Limb (tissue), 2 donors: ENCODE data around the gene ACTG1.
"Not testable (repeated sequence)": the region's sequence is repeated elsewhere in the genome, so short reads cannot be mapped to it uniquely, and the experiment has no call there.

Experiments used
- DNase-seq, 2 donors: peaks; one replicate each; pipeline ENCODE4 v3.0.0-alpha.2; 2016; ENCODE audit errors: extremely low spot score in 2 of 2

Gene ACTG1

GRCh38 chr17:81533339-81534141, 20.9 kb upstream of the ACTG1 start:
- no peak for DNase-seq

DNA sequence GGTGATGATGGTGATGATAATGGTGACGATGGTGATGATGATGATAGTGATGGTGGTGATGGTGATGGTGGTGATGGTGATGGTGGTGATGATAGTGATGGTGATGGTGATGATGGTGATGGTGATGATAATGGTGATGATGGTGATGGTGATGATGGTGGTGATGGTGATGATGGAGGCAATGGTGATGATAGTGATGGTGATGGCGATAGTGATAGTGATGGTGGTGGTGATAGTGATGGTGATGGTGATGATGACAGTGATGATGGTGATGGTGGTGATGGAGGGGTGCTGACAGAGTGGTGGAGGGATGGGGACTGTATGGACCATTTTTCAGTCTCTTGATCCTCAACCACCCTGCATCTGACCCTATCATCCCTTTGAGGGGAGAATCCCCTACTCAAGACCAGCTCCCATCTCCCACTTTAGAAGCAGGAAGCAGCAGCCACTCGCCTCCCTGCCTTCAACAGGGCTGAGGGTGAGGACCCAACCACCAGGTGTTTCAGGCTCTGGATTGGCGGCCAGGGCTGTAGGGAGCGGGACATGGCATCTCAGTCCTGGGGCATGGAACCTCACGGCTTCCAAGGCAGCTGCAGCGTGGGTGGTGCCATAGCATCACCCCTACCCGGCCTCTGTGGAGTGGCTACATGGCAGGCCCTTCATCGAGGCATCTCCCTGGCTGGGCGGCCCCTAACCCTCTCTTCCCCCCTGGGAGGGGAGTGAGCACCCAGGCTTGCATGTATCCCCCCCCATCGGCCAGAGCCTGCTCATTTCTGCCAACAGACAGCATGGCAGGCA, 20.1 kb upstream of the ACTG1 start:
- DNase-seq: no peak

GRCh38 chr17:81531998-81532404, 19.4 kb upstream of the ACTG1 start:
- DNase-seq: not testable (repeated sequence)

GRCh38 chr17:81531013-81531412, 18.4 kb upstream of the ACTG1 start:
- not testable (repeated sequence) for DNase-seq

GRCh38 chr17:81529437-81529803, 16.8 kb upstream of the ACTG1 start:
- DNase-seq: no peak

- DNase-seq: no peak
Observed at GRCh38 chr17:81528651-81529436, 16.2 kb upstream of the ACTG1 start.

GRCh38 chr17:81528384-81528650, 15.7 kb upstream of the ACTG1 start:
- DNase-seq: no peak

DNA sequence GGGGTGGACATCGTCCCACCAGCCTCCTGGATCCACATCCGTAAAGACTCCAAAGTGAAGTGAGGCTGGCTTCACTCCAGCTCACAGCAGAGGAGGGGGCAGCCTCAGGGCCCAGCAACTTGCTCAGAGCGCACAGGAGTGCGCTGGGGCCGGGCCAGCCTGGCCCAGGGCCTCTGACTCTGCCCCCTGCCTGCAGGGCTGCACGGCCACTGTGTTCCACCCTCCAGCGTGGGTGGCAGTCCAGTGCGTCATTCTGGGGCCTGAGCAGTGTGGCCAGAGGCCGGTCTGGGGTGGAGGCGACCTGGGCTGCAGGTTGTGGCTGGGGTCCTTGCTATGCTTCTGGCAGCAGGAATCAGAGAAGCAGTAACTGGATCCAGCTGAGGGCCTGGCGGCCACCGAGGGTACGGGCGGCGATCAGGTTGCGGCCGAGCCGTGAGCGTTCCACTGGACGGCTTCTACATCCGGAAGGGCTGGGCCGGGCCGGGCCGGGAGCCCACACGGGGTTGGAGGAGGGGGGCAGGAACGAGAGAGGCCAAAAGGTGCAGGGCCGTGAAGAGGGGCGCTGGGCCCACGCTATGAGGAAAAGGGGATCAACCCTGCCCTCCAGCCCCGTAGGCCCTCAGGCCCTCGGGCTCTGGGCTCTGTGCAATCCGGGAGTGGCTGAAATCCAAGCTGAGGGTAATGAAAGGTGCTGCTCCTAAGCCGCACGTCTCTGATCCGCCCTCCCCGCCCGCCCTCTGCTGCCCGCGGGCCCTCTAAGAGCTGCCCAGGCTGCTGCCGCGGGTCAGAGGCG, 15.2 kb upstream of the ACTG1 start, which contains the start of gene FSCN2:
FSCN2 (plus strand) TSS at position 787 of the 793 bp plus-strand sequence. CDS start 155 bp downstream, outside the sequence.
- DNase-seq: no peak

DNA sequence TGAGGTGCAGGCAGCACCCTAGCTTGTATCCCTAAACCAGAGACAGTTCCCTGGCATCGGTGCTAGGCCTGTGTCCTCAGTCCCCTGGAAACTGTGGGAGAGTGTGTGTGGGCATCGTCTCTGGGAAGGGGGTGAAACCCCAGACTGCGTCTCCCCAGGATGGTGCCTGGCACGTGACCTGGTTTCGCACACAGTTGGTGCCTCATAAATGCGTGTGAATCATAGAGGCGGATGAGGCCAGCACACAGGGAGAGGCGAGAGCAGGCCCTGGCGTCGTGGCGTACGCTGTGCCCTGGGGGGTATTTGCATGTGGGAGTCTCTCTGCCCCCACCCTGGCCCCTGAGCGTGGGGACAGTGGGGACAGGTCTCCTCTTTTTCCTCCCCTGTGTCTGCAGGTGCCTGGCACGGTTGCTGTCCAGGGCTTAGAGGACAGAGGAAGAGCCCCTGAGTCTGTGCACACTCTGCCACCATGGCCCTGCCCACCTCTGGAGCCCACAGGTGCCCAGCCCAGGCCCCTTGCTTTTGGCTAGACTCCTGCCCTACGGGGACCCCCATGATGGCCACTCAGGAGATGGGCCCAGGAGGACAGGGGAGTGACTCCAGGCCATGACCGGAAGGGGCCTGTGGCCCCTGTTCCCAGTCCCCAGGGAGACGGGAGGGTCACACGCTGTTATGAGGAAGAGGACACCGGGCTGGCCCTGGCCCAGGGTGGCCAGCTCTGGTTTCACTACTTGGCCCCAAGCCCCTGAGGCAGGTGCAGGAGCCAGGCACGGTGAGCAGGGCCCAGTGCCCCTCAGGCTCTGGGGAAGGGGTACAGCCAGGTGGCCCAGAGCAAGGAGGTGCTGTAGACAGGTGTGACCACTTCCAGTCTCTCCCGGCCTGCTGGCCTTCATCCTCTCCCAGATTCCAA, 14.3 kb upstream of the ACTG1 start:
- DNase-seq: no peak

GRCh38 chr17:81524865-81525159, 12.2 kb upstream of the ACTG1 start:
- no peak for DNase-seq

DNA sequence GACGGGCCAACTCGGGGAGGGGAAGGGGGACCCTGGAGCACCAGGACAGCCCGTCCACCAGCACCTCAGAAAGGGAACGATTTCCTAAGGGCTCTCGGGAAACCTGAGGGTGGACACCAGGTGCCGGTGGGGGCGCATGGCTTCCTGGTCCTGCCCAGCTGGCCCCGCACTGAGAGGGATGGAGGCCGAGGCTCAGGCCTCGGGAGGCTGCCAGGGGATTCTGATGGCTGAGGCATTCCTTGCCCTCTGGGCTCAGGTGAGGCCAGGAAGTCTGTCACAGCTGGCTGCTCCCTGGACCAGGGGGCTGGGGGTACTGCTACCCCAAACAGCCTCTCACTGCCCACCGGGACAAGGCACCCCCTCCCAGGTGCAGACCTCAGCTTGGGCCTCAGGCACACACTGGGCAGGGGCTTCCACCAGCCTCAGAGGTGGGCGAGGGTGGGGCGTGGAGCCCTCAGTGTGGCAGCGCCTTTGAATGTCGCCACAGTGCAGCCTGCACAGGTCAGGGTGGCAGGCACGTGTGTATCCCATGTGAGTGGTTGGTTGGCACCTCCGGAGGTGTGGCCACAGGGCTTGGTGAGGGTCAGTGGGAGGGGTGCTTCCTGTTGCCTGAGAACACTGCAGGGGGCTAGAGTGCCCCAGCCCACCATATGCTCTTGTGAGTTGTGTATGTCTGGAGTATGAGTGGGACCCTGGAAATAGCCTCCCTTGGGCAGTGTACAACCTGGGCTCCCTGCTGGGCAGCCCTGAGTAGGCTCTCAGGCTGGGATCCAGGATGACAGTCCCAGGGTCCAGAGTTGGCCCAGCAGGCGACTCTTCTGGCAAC, 11.7 kb upstream of the ACTG1 start:
- DNase-seq: no peak

GRCh38 chr17:81523402-81524038, 10.9 kb upstream of the ACTG1 start:
- peak in 1 of 2 donors; percentile 75 for DNase-seq

- peak; percentile 60 to 79 for DNase-seq
Observed at GRCh38 chr17:81522491-81523401, 10.1 kb upstream of the ACTG1 start.

DNA sequence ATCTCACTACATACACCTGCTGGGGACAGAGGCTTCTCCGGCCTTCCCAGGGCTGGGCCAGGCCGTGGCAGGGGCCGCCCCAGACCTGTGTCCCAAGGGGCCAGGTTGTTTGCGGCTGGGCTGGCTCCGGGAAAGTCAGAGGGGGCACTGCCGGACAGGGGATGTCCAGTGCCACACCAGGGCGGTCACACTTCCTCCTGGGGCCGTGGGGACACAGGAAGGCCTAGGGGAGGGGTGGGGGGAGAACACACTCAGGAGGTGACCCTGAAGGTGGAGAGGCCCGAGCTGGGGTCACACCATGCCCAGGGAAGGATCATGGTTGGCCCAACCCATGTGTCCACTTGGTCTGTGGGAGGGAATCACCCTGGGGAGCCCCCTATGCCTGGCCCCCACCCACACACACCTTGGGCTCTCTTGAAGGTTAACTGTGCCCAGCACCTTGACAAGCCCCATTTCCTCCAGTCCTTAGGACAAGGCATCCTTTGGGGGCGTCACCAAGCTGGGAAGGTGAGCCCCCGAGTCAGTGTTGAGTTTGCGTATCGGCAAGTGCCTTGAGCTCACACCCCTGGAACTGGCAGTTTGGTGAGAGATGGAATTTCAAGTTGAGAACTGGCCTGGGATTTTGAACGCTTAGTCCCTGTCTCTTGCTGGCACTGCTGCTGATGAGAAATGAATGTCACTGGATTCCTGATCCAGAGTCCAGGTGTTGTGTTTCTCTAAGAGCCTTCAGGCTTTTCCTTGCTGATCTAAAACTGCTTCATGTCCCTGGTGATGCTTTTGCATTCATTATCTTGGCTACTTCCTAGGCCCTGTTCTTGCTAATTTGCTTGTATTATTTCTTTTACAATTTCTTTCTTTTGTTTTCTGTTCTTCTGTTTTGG, 7.7 kb upstream of the ACTG1 start:
- peak in 1 of 2 donors; percentile 31 for DNase-seq

DNA sequence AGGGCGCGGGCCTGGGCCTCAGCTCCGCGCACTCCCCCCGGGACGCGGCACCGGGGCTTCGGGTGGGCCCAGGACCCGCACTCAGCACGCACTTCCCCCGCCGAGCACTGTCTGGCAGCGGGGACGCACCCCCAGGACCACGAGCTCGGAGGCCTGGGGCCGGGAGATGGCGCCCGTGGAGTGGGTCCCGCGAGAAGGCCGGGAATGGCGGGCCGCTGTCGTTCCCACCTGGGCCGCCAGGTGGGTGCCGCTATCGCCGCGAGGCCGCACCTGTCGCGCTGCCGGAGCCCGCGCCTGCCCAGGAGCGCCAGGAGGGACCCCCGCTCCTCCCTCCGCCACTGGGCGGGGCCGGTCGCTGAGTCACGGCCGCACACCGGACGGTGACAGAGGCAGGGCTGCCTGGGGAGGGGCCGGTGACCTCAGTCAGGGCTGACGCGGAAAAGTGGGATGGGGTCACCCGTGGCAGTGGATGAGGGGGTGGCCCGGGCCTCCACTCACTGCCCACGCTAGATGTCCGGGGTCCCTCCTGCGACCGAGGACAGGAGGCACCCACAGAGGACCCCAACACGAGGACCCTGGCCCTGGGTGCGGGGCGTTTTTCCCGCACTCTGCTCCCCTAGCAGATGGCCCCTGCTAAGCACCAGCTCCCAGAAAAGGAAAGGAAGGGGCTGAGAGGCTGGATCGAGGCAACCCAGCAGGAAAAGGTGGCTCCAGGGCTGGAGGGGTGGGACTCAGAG, 6.9 kb upstream of the ACTG1 start:
- DNase-seq: peak in 1 of 2 donors; percentile 65

DNA sequence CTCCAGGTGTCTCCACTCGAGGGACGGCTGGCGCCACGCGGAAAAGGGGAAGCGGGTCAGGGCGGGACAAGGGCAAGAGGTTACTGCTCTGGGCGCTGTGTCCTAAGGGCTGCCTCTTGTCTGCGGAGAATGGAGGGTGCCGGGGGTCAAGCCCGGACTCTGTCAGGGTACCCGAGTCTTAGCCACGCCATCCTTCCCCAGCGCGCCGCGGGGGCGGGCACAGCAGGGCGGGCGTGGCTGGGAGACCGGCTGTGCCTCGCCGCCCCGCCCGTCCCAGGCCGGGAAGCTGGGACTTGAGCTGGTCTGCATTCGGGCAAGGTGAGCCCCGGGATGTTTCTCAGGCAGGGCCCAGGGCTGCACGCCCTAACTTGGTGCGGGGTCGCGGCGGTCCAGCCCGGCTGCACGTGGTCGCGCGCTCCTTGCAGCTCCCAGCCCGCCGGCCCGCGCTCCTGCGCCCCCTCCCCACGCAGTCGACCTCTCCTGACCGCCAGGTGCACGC, 6.2 kb upstream of the ACTG1 start:
- peak in 1 of 2 donors; percentile 53 for DNase-seq
